HG03575 (cell line): ENCODE data around the gene EMILIN1.

Experiments
- ATAC-seq: cut with Tn5 transposase; IDR thresholded peaks from one replicate; pipeline ENCODE4 v1.9.1; 2021; ENCODE audit not compliant: unreplicated experiment, insufficient number of reproducible peaks, low FRiP score; ENCODE audit errors: extremely low read depth

Gene EMILIN1

DNA sequence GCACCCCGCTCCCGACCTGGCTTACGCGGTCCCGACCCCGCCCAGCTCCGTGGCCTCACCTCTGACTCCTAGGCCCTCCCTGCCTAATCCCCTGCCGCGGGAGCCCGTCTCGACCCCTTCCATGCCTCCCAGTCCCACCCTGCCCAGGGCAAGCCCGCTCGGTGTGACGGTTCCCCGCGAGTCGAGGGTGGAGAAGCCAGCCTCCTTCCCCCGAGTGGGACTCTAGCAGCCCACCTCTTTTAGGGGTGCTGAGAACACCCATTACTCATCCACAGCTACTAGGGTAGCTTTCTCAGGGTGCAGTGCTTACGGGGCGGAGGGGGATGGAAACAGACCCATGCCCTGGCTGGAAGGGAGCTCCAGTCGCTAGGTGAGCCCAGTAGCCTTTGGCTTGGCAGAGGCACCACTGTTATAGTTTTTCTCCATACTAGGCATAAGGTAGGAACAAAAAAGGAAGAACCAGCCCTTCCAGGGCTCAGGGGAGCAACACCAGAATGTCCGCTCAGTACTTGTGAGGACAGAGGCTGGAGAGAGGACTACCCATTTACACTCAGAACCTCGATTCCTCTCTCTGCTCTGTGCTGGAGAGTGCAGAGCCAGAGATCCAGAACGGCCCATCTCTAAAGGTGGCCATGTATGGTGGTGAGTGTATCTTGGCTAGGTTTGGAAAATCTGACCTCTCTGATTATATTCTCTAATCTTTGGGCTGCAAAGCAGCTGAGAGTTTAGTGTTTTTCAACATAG lies 26.3 kb upstream of the EMILIN1 start:
- no peak for ATAC-seq

GRCh38 chr2:27053321-27053720 lies 25.1 kb upstream of the EMILIN1 start:
- ATAC-seq, result no peak

DNA sequence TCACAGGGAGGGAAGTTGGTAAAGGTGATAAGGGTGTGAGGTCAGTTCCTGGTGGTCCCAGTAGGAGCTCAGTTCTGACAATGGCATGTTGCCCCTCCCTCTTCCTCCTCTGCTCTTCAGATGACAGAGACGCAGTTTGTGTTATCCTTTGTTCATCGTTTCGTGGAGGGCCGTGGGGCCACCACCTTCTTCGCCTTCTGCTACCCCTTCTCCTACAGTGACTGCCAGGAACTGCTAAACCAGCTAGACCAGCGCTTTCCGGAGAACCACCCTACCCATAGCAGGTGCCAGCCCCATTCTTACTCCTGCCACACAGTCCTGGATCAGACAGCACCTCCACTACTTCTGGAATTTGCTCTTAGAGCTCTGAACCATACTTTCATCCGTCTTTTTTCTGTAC lies 24.6 kb upstream of the EMILIN1 start:
- no peak for ATAC-seq

- ATAC-seq, result no peak
These were observed 23.7 kb upstream of the EMILIN1 start for GRCh38 chr2:27054721-27055120.

DNA sequence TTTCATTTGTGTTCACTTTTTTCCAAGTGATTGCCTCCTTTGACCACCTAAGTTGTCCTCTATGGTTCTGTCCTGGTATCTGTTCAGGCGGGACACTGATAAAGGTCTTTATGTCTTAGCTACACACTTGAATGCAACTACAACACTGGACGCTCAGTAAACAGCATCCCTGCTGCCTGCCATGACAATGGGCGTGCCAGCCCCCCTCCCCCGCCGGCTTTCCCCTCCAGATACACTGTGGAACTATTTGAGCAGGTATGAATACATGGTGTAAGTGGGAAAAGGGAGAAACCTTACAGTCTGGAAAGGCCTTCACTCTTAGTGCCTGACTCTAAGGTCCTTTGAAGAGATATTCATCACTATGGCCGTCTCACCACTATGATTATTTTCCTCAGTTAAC lies 21.2 kb upstream of the EMILIN1 start:
- no peak for ATAC-seq

GRCh38 chr2:27058210-27058609 lies 20.2 kb upstream of the EMILIN1 start:
- no peak for ATAC-seq

DNA sequence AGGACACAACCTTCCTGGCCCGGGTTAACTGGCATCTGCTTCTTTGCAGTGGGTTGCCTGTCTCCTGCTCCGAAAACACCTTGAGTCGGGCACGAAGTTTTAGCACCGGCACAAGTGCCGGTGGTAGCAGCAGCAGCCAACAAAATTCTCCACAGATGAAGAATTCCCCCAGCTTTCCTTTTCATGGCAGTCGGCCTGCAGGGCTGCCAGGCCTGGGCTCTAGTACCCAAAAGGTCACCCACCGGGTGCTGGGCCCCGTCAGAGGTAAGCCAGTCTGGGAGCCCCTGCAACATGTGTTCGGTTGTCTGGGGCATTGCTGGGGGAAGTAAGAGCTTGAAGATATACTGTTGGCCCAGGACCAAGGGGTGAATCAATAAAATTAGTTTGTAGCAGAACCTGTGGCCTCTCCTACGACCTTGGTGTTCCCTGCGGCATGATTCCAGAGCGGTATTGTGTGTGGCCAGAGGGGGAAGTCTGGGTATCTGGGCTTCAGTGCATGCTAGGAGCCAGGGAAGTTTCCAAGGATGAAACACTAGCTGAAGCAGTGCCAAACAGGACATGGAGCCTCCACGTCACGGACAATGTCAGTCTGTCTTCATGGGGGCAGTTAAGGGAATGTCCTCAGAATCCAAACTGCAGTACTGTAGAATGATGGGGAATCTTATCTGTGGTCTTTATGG lies 19.1 kb upstream of the EMILIN1 start:
- ATAC-seq, result no peak

- no peak for ATAC-seq
These were observed 18.1 kb upstream of the EMILIN1 start for GRCh38 chr2:27060323-27060722.

DNA sequence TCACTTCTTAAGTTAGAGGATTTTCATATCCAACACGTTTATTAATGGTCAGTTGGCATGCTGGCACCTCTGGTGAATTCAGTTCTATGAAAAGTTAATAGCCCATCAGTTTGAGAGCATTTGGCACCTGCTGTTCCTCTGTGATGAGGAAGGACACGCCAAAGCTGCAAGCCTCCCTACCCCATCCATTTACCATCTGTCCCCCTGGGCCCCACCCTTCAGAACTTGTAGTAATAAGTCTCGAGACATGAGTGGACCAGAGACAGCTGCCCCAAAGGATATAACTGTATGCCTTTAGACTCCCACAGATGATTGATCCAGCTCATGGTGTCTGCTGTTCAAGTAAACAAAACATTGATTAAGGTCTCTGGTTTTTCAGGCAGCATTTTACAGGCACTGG lies 13.3 kb upstream of the EMILIN1 start:
- no peak for ATAC-seq

DNA sequence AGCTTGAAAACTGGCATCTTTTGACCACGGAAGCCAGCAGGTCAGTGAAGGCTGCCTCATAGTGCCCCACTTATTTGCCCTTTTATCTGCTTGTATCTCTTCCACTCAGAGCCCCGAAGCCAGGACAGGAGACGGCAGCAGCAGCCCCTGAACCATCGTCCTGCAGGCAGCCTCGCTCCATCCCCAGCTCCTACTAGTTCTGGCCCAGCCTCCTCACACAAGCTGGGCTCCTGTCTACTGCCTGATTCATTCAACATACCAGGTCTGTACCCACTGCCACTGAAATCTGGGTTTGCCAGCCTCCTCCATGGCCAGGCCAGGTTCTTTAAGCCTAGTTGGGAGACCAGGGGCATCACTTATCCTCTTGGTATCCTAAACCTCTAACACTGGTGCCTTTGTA lies 11.0 kb upstream of the EMILIN1 start:
- no peak for ATAC-seq

GRCh38 chr2:27069436-27069835 lies 9.0 kb upstream of the EMILIN1 start:
- ATAC-seq, result no peak

DNA sequence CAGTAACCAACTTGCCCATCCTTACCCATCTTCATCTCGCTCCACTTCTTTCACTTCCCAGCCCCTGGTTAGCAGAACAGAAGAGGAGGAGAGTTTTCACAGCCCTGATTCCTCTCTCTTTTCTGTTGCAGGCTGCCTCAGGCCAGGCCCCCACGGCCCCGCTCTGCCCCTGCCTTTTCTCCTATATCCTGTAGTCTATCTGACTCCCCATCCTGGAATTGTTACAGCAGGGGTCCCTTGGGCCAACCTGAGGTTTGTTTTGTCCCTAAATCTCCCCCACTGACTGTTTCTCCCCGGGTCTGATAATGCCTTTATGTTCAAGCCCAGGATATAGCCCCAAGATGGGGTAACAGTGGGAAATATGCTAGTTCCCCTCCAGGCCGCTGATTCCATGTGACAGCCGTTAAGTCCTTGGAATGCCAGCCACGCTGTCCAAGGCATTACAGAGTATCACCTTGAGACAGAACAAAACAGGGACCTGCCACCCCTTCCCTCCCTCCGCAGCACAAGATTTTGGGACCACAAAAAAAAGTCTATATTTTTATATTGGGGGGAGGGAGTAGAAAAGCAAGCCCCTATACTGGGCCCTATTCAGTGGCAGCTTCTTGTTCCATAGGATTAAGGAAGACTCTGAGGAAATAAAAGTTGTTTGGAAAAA lies 8.3 kb upstream of the EMILIN1 start:
- ATAC-seq, result no peak

GRCh38 chr2:27070653-27071276 lies 7.7 kb upstream of the EMILIN1 start:
- no peak for ATAC-seq

DNA sequence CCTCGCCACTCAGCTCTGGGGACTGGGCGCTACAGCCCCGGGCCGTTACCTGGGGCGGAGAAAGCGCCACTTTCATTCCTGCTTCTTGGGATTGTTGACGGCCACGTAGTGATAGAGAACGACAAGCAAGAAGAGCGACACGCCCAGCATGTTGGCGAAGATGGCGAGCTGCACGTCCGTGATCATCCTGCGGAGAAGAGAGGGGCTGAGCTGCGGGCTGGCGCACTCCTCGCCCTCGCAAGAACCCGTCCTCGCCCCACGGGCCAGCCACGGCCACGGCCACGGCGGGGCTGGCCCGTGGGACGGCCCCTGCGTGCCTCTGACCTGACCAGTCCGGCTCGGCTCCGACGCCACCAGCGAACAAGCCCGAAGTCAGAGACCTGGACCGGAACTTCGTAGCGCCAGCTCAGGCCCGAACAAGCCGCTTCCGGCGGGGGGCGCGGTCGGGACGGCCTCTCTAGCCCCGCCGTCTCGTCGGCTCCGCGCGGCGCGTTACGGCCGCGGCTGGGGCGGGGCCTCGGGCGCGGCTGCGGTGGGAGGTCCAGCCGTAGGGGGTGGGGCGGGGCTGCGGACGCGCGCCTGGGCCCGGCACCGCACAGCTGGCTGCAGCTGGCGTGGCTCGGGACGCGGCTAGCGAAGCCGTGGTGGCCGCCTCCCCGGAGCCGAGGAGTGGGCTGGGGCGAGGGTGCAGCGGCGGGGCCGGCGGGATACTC lies 7.0 kb upstream of the EMILIN1 start, which contains the start of gene OST4:
OST4 (minus strand) TSS at position 378 of the 713 bp plus-strand sequence.
- ATAC-seq, result no peak

DNA sequence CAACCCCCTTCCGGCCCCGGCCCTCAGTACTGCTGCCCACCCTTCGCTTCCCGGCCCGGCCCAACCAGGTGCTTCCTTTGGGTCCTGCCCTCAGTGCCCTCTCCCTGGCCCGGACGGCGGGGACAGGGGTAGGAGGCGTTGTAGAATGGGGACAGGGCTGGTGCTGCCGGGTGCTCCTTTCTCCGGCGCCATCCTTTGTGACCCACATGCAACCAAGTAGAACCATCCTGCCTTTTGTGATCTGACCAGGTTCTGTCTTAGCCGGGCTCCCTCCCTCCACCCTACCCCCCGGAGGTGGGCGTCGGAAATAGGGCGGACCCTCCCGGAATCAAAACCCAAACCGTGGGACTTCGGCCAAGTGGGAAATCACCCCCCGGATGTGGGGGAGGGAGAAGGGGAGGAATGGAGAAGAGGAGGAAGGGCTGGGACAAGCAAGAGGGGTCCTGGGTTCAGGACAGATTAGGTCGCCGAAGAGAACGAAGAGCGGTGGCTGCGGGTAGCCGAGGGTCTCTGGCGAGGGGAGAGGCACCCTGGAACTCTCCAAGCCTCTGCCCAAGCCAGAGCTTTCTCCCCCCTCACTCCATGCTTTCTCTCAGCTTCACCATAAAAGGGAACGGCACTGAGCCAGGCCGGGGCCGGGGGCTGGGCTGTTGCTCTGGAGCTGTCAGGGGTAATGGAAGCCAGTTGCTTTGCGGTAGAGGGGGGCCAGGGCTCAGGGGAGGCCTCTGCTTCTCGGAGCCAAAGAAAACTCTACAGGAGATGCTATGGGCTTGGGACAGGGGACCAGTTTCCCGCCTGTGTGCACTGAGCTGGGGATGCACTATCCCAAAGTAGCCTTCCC lies 6.2 kb upstream of the EMILIN1 start:
- no peak for ATAC-seq

GRCh38 chr2:27072920-27073319 lies 5.5 kb upstream of the EMILIN1 start:
- no peak for ATAC-seq

DNA sequence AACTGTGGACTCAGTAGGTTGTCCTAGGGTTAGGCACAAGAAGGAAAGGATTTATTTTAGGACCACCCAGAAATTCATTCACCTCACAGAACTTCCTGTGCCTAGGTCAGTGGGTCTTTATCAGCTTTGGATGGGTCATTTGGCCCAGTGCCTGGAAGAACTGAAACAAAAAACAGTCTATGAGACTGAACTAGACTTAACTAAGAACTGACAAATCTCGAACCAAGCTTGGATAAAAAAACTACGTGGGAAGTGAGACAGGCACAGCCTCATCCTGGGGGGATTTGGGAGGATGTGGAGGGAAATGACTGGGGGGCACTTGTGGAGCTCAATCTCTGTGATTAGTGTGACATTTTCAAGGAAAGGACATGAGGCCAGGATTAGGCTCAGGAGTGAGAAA lies 4.6 kb upstream of the EMILIN1 start:
- ATAC-seq, result no peak
